Measurements from ENCODE around the gene ZBED5. TPM values are rescaled to one million over a fixed set of nuclear protein-coding genes. Genes with fewer than 3 reads are reported as not detected.

ZBED5 gene
- total RNA-seq, 2 experiments from 2014 or later: 71.1 to 72.0 TPM

DNA sequence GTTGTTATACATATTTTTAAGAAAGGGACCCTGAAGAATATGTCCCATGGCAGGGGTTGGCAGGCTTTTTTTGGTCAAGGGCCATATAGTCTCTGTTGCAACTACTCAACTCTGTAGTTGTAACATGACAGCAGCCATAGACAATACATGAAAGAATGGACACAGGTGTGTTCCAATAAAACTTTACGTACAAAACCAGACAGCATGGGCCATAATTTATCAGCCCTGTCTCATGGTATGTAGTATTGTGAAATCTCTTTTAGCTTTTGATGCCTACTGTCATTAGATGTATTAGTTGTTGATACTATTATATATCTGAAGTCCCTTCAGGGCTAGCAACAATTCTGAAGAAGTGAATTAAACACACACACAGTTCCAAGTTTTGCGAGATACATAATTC lies 2.6 kb downstream of the ZBED5 start:
- peaks cover 63% of the 10 kb centered on the region for H3K4me1 Mint-ChIP-seq (ENCODE audit: low read depth)
- peaks cover 68% of the 10 kb centered on the region for H3K36me3 Mint-ChIP-seq (ENCODE audit: low read depth)
- CTCF ChIA-PET: no interaction called here

DNA sequence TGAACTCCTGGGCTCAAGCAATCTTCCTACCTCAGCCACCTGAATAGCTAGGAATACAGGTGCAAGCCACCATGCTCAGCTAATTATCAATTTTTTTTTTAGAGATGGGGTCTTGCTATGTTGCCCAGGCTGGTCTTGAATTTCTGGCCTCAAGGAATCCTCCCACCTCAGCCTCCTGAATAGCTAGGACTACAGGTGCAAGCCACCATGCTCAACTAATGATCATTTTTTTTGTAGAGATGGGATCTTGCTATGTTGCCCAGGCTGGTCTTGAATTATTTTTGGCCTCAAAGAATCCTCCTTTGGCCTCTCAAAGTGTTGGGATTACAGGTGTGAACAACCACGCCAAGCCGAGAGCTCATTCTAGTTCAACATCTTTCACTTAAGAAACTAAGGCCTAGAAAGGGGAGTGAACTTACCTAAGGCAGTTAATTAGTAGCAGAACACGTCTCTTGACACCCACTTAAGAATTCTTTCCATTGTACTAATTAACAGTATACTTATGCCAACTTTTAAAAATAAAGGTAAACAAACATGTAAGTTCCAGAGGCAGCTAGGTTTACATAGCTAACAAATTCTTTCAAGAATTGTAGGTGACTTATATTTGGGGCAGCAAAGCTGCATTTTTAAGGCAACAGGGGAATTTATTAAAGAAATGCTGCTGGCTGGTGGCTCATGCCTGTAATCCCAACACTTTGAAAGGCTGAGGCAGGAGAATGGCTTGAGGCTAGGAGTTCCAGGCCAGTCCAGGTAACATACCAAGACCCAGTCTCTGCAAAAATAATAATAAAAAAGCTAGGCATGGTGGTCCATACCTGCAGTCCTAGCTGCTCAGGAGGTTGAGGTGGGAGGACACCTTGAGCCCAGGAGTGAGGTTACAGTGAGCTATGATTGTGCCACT lies 9.6 kb downstream of the ZBED5 start:
- Histone ChIP-seq H3K9me3 (ENCODE audit: control insufficient read depth in 1 of 2, insufficient read depth in 1 of 2, low read length in 2 of 2) (no peaks in the 10 kb centered on the region), H3K4me1 (ENCODE audit: insufficient read depth, low read length) (no peaks in the 10 kb centered on the region), H3K4me3 (ENCODE audit: low read length) (no peak overlapping the region), H3K27me3 (ENCODE audit: control insufficient read depth in 1 of 2, insufficient read depth in 2 of 2, low read length in 2 of 2) (no peaks in the 10 kb centered on the region), H3K36me3 (ENCODE audit: insufficient read depth, low read length) (peaks cover 15% of the 10 kb centered on the region), H3K27ac (ENCODE audit: low read depth in 1 of 2, low read length in 2 of 2) (no peak overlapping the region)
- ChIA-PET POLR2A (interaction anchor here (1.1 to 7.6 kb wide), 4 partner anchors 8 to 42 kb away, joined by 3 to 57 read pairs (median 30); partner anchors contain the start of genes EIF4G2 and ZBED5), CTCF (interaction anchor here (1.9 kb wide), 1 partner anchor 12 kb away, joined by 5 read pairs; no protein-coding TSS in a partner anchor)
- ATAC-seq (ENCODE audit: poor library complexity) (no peak), DNase-seq (no peak)
- Mint-ChIP-seq H3K4me1 (ENCODE audit: low read depth) (peaks cover 22% of the 10 kb centered on the region), H3K9me3 (no peaks in the 10 kb centered on the region), H3K27ac (peak overlapping the region; percentile 34), H3K27me3 (no peaks in the 10 kb centered on the region), H3K4me3 (no peak overlapping the region), H3K36me3 (ENCODE audit: low read depth) (peaks cover 22% of the 10 kb centered on the region)
- TF ChIP-seq, protein P1, sequence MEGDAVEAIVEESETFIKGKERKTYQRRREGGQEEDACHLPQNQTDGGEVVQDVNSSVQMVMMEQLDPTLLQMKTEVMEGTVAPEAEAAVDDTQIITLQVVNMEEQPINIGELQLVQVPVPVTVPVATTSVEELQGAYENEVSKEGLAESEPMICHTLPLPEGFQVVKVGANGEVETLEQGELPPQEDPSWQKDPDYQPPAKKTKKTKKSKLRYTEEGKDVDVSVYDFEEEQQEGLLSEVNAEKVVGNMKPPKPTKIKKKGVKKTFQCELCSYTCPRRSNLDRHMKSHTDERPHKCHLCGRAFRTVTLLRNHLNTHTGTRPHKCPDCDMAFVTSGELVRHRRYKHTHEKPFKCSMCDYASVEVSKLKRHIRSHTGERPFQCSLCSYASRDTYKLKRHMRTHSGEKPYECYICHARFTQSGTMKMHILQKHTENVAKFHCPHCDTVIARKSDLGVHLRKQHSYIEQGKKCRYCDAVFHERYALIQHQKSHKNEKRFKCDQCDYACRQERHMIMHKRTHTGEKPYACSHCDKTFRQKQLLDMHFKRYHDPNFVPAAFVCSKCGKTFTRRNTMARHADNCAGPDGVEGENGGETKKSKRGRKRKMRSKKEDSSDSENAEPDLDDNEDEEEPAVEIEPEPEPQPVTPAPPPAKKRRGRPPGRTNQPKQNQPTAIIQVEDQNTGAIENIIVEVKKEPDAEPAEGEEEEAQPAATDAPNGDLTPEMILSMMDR (IDR thresholded peaks at IDR 0.05): no peak
- intact Hi-C loops (cut with DNase I, micrococcal nuclease): no loop called here

More for the DNA sequence above, 2.6 kb downstream of the ZBED5 start:
- POLR2A ChIA-PET: interaction anchor here (1.1 to 7.5 kb wide), 2 partner anchors 9 to 47 kb away, joined by 3 to 478 read pairs; partner anchors contain the start of gene EIF4G2
- Histone ChIP-seq H3K4me1 (ENCODE audit: insufficient read depth, low read length) (peaks cover 18% of the 10 kb centered on the region), H3K4me3 (ENCODE audit: low read length) (no peak overlapping the region), H3K27me3 (ENCODE audit: control insufficient read depth in 1 of 2, insufficient read depth in 2 of 2, low read length in 2 of 2) (no peaks in the 10 kb centered on the region), H3K27ac (ENCODE audit: low read depth in 1 of 2, low read length in 2 of 2) (no peak overlapping the region), H3K9me3 (ENCODE audit: control insufficient read depth in 1 of 2, insufficient read depth in 1 of 2, low read length in 2 of 2) (no peaks in the 10 kb centered on the region), H3K36me3 (ENCODE audit: insufficient read depth, low read length) (peaks cover 44% of the 10 kb centered on the region)
- H3K27me3 Mint-ChIP-seq: no peaks in the 10 kb centered on the region
- TF ChIP-seq, protein P1 (IDR thresholded peaks at IDR 0.05): no peak
- no peak overlapping the region for H3K27ac Mint-ChIP-seq
- H3K9me3 Mint-ChIP-seq: no peaks in the 10 kb centered on the region
- H3K4me3 Mint-ChIP-seq: no peak overlapping the region
- DNase-seq (no peak), ATAC-seq (ENCODE audit: poor library complexity) (no peak)
- intact Hi-C loops (cut with DNase I, micrococcal nuclease): loop anchor here in 1 of 2 experiments (5.0 to 10.0 kb wide), 3 partner anchors 103 to 1393 kb away; partner anchors contain the start of genes AMPD3, CTR9 and ZNF143

DNA sequence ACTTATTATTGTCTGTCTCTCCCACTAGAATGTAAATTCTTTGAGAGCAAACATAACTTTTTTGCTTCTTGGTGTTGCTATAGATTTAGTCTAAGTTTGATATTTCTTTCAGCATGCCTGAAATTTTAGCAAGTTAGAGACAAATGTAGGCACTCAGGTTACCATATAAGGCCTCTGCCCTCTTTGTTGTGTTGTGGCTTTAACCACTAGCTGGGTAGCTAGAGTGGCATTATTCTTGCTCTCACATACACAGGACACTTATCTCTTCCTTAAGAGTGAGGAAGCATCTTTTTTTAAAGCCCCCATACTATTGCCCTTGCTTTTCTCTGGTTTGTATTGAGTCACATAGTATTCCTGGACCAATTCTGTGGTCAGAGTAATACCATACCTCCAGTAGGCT lies 11.2 kb downstream of the ZBED5 start:
- no peak for ATAC-seq (ENCODE audit: poor library complexity)
- Mint-ChIP-seq H3K4me3 (no peak overlapping the region), H3K27me3 (no peaks in the 10 kb centered on the region), H3K36me3 (ENCODE audit: low read depth) (peaks cover 6% of the 10 kb centered on the region), H3K9me3 (no peaks in the 10 kb centered on the region), H3K4me1 (ENCODE audit: low read depth) (peaks cover 13% of the 10 kb centered on the region), H3K27ac (peak overlapping the region; percentile 54)
- no peak overlapping the region for H3K27ac ChIP-seq (ENCODE audit: low read depth in 1 of 2, low read length in 2 of 2)
- H3K4me1 ChIP-seq (ENCODE audit: insufficient read depth, low read length): no peaks in the 10 kb centered on the region
- no peak overlapping the region for H3K4me3 ChIP-seq (ENCODE audit: low read length)
- H3K9me3 ChIP-seq (ENCODE audit: control insufficient read depth in 1 of 2, insufficient read depth in 1 of 2, low read length in 2 of 2): no peaks in the 10 kb centered on the region
- DNase-seq: no peak
- no peaks in the 10 kb centered on the region for H3K27me3 ChIP-seq (ENCODE audit: control insufficient read depth in 1 of 2, insufficient read depth in 2 of 2, low read length in 2 of 2)
- POLR2A ChIA-PET: interaction anchor here (6.2 to 7.6 kb wide), 2 partner anchors 11 to 38 kb away, joined by 55 to 57 read pairs; partner anchors contain the start of genes EIF4G2 and ZBED5
- TF ChIP-seq, protein P1 (IDR thresholded peaks at IDR 0.05): no peak
- no peaks in the 10 kb centered on the region for H3K36me3 ChIP-seq (ENCODE audit: insufficient read depth, low read length)
- intact Hi-C loops (cut with DNase I, micrococcal nuclease): no loop called here
- CTCF ChIA-PET: interaction anchor here (1.9 kb wide), 1 partner anchor 10 kb away, joined by 5 read pairs; no protein-coding TSS in a partner anchor

All from CD4-positive, alpha-beta T cell (primary cell).